GM12878 (cell line): ENCODE measurements around the gene RABL6. TPM values are rescaled to one million over a fixed set of nuclear protein-coding genes. Genes with fewer than 3 reads are reported as not detected.

Source experiments
- BACH1 ChIP-seq: fragments of 450-650 bp; IDR thresholded peaks from 2 replicates; pipeline ENCODE4 v1.6.1; 2017; ENCODE audit warnings: mild to moderate bottlenecking, borderline replicate concordance
- BCL11A ChIP-seq: IDR thresholded peaks from 2 replicates; pipeline ENCODE4 v1.6.1; 2011; ENCODE audit warnings: low read depth, low read length
- CHD2 ChIP-seq: IDR thresholded peaks from 2 replicates; pipeline ENCODE4 v1.6.1; 2011; ENCODE audit warnings: low read depth, low read length, improper control_type of control experiment, borderline replicate concordance
- DPF2 ChIP-seq: fragments of 450-650 bp; IDR thresholded peaks from 2 replicates; pipeline ENCODE4 v1.6.1; 2017; ENCODE audit warnings: mild to moderate bottlenecking
- HDGF ChIP-seq: fragments of 450-650 bp; IDR thresholded peaks from 2 replicates; pipeline ENCODE4 v1.6.1; 2016; ENCODE audit warnings: antibody characterized with exemption
- NR2F1 ChIP-seq: fragments of 450-650 bp; conservative IDR thresholded peaks from 2 replicates; pipeline ENCODE4 v1.6.1; 2017; ENCODE audit warnings: mild to moderate bottlenecking
- RAD51 ChIP-seq: fragments of 450-650 bp; IDR thresholded peaks from 2 replicates; pipeline ENCODE4 v1.6.1; 2016; ENCODE audit warnings: moderate library complexity, mild to moderate bottlenecking, inconsistent platforms
- REST ChIP-seq: IDR thresholded peaks from 2 replicates; pipeline ENCODE4 v1.6.1; 2012; ENCODE audit warnings: mild to moderate bottlenecking, low read depth, low read length
- ZBTB33 ChIP-seq: fragments of 450-650 bp; IDR thresholded peaks from 2 replicates; pipeline ENCODE4 v1.6.1; 2017; ENCODE audit warnings: mild to moderate bottlenecking
- ZBTB40 ChIP-seq: fragments of 450-650 bp; IDR thresholded peaks from 2 replicates; pipeline ENCODE4 v1.6.1; 2016; ENCODE audit warnings: mild to moderate bottlenecking, moderate library complexity, borderline replicate concordance
- ZNF592 ChIP-seq: fragments of 450-650 bp; IDR thresholded peaks from 2 replicates; pipeline ENCODE4 v1.6.1; 2017; ENCODE audit warnings: mild to moderate bottlenecking, moderate library complexity
- polyA plus RNA-seq, 11 experiments: library from polyadenylated mRNA; depleted of rRNA in 4 of 11; unstranded in 6 of 11; stranded (reverse) in 5 of 11; fragments of >200 nt; fragmentation: Nextera tagmentation in 4 of 11; fragmentation: Illumina TruSeq in 1 of 11; extraction: Ambion mirVana in 4 of 11; extraction: Trizol in 1 of 11; gene quantifications; 1 replicate in 1 of 11; 2 replicates in 10 of 11; pipeline versions ENCODE4 v1.2.1 to v1.2.3, GENCODE V29; 2011 to 2016; ENCODE audit warnings: inconsistent platforms in 2 of 11, missing spikeins in 2 of 11, low read depth in 1 of 11
- total RNA-seq, 4 experiments: library from RNA; depleted of rRNA in 3 of 4; stranded (reverse); fragments of >200 nt in 3 of 4; fragmentation: Illumina TruSeq in 1 of 4; extraction: Trizol in 1 of 4; gene quantifications; 2 replicates each; pipeline versions ENCODE4 v1.2.1 to v1.2.3, GENCODE V29; 2013 to 2021
- TF ChIP-seq, protein P1 (sequence below): fragments of 450-650 bp; IDR thresholded peaks from 2 replicates; pipeline ENCODE4 v1.6.1; 2014; ENCODE audit warnings: mild to moderate bottlenecking
- TF ChIP-seq, protein P2 (sequence below): IDR thresholded peaks from 2 replicates; pipeline ENCODE4 v1.6.1; 2011; ENCODE audit warnings: low read depth, mild to moderate bottlenecking, low read length, moderate library complexity, borderline replicate concordance; ENCODE audit errors: extremely low read depth

The RABL6 gene
- total and polyA plus RNA-seq, 10 of the 15 experiments (the other 5 are each of a cell fraction or from before 2014, with no cell fraction given) = 1.4 to 134 (median 42.7) TPM

GRCh38 chr9:136808075-136808805 is 492 bp downstream of the RABL6 start (continued):
- no peak for TF ChIP-seq REST
- TF ChIP-seq, protein P1, sequence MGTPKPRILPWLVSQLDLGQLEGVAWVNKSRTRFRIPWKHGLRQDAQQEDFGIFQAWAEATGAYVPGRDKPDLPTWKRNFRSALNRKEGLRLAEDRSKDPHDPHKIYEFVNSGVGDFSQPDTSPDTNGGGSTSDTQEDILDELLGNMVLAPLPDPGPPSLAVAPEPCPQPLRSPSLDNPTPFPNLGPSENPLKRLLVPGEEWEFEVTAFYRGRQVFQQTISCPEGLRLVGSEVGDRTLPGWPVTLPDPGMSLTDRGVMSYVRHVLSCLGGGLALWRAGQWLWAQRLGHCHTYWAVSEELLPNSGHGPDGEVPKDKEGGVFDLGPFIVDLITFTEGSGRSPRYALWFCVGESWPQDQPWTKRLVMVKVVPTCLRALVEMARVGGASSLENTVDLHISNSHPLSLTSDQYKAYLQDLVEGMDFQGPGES = no peak
- peak; percentile 52 for TF ChIP-seq DPF2
- TF ChIP-seq, protein P2, sequence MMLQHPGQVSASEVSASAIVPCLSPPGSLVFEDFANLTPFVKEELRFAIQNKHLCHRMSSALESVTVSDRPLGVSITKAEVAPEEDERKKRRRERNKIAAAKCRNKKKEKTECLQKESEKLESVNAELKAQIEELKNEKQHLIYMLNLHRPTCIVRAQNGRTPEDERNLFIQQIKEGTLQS = no peak
- TF ChIP-seq RAD51 = no peak
- TF ChIP-seq CHD2 = no peak
- TF ChIP-seq BCL11A = no peak
- TF ChIP-seq NR2F1 = no peak; the same call in 1 of the 2 replicates
- TF ChIP-seq ZBTB40 = no peak
- no peak for TF ChIP-seq ZBTB33
- TF ChIP-seq BACH1 = 0 out of 2 replicates have a peak, but pooled peaks have one; percentile 12
- TF ChIP-seq ZNF592 = no peak
- no peak for TF ChIP-seq HDGF
